PFSK-1 (cell line): ENCODE data around the gene ZAP70.

ENCODE experiments used
- FOXP2 ChIP-seq: optimal IDR thresholded peaks from 2 replicates; pipeline ENCODE3; 2011; ENCODE audit warnings: borderline replicate concordance, control low read depth, inconsistent platforms; ENCODE audit not compliant: insufficient read depth; ENCODE audit errors: extremely low read length, extremely low read depth
- POLR2AphosphoS5 ChIP-seq: IDR thresholded peaks from 2 replicates; pipeline ENCODE4 v1.6.1; 2012; ENCODE audit warnings: low read depth, mild to moderate bottlenecking, control low read depth, low read length, moderate library complexity
- REST ChIP-seq, 2 experiments: IDR thresholded peaks; 2 replicates each; pipeline versions ENCODE4 v1.6.1 to v1.8.0; 2011 to 2012; ENCODE audit warnings: low read depth in 2 of 2, low read length in 2 of 2, control low read depth in 1 of 2, inconsistent platforms in 1 of 2, mild to moderate bottlenecking in 1 of 2, moderate library complexity in 1 of 2; ENCODE audit not compliant: insufficient read depth in 1 of 2
- SIN3A ChIP-seq: IDR thresholded peaks from 2 replicates; pipeline ENCODE4 v1.6.1; 2012; ENCODE audit warnings: mild to moderate bottlenecking, low read length, moderate library complexity, borderline replicate concordance; ENCODE audit not compliant: insufficient read depth
- TAF1 ChIP-seq: IDR thresholded peaks from 2 replicates; pipeline ENCODE4 v1.6.1; 2012; ENCODE audit warnings: low read length, control low read depth, borderline replicate concordance; ENCODE audit not compliant: insufficient read depth

The ZAP70 gene

DNA sequence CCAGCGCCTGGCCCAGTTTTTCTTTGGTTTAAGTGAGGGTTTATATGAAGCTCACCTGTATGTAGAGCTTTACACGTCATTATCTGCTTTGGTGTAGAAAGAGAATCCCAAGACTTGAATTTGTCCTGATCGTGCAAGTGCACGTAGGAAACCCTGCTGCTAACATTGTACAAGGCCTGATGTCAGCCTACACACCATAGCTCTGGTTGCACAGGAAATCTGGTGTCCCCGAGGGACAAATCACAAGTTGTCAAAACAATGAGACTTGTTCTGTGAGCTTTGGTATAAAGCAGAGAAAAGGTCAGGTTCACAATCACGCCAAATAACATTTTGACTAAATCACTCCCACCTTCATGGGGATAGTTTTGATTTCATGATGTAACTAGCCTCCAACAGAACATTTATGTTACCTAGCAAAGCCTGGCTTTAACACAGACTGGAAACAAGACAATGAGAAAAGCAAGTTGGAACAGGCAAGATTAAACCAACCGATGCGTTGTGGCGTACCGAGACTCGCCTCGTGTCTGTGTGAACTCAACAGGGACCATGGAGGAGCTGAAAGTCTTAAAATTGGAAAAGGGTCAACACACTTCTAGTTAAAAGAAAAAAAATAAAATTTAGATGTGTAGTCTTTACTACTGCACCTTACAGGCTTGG is 41.4 kb downstream of the ZAP70 start:
- TF ChIP-seq FOXP2 (no peak), SIN3A (no peak), REST (IDR thresholded peaks at IDR 0.05; ENCODE audit: insufficient read depth in 1 of 2, low read depth in 2 of 2, low read length in 2 of 2) (no peak), TAF1 (no peak), POLR2AphosphoS5 (no peak)

DNA sequence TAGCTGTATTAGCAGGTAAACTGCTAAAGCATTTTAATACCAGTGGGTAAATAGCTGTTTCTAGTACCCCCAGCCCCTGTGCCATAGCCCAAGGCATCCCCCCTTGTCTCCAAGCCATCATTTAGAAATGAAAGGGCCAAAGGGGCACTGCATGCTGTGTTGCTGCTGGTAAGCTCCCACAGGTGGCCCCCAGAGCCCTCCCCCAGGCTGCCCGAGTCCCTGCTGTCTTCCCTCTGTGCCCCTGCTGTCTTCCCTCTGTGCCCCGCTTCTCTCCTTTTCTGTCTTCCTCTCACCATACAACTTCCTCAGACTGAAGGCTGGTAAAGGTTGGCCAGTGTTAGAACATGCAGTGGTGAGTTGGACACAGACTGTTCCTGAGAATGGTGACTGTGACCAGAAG is 42.1 kb downstream of the ZAP70 start:
- TF ChIP-seq FOXP2 (no peak), REST (IDR thresholded peaks at IDR 0.05; ENCODE audit: insufficient read depth in 1 of 2, low read depth in 2 of 2, low read length in 2 of 2) (no peak), POLR2AphosphoS5 (no peak), SIN3A (no peak), TAF1 (no peak)

DNA sequence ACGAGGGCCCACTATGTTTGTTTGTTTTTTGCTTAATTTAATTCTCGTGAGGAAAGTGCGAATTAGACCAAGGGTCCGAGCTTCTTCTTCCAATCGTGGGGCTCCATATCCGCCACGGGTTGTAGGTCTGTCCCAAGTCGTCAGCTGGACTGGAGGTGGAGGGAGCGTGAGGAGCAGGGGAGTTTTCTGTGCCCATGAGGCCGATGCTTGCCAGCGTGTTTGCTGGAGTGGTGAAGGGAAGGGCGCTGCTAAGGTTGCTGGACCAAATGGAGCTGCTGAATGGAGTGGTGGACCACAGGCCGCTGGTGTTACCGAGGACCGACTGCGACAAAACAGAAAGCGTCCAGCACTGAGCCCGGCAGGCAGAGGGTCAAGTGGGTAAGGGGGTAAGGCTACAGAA is 43.7 kb downstream of the ZAP70 start:
- TF ChIP-seq FOXP2 (no peak), POLR2AphosphoS5 (no peak), TAF1 (no peak), REST (IDR thresholded peaks at IDR 0.05; ENCODE audit: insufficient read depth in 1 of 2, low read depth in 2 of 2, low read length in 2 of 2) (no peak), SIN3A (no peak)

GRCh38 chr2:97758131-97758705 is 44.8 kb downstream of the ZAP70 start:
- no peak for TF ChIP-seq SIN3A
- no peak for TF ChIP-seq POLR2AphosphoS5
- TF ChIP-seq TAF1 = no peak
- TF ChIP-seq REST (IDR thresholded peaks at IDR 0.05; ENCODE audit: insufficient read depth in 1 of 2, low read depth in 2 of 2, low read length in 2 of 2) = no peak
- no peak for TF ChIP-seq FOXP2
